Testis (tissue), 3 donors: ENCODE data around the gene ZNRF3. TPM values are rescaled to one million over a fixed set of nuclear protein-coding genes. Genes with fewer than 3 reads are reported as not detected.
"Not testable (repeated sequence)": the region's sequence is repeated elsewhere in the genome, so short reads cannot be mapped to it uniquely, and the experiment has no call there.

Experiments
- DNase-seq: peaks from one replicate; pipeline ENCODE4 v3.0.0-alpha.2; 2019
- H3K27ac ChIP-seq, 2 donors: fragments of 200-600 bp; sonication (generic); one replicate each; pipeline ENCODE4 v1.5.1; 2019
- H3K27me3 ChIP-seq: fragments of 200-600 bp; sonication (generic); one replicate; pipeline ENCODE4 v1.5.1; 2019
- H3K36me3 ChIP-seq: fragments of 200-600 bp; sonication (generic); one replicate; pipeline ENCODE4 v1.5.1; 2017; ENCODE audit warnings: low read depth; ENCODE audit errors: missing control alignments
- H3K4me1 ChIP-seq: fragments of 200-600 bp; sonication (generic); one replicate; pipeline ENCODE4 v1.5.1; 2019
- H3K4me3 ChIP-seq, 2 donors: fragments of 200-600 bp; sonication (generic); one replicate each; pipeline ENCODE4 v1.5.1; 2017 to 2019
- H3K9me3 ChIP-seq: fragments of 200-600 bp; sonication (generic); one replicate; pipeline ENCODE4 v1.5.1; 2017
- POLR2A ChIP-seq: fragments of 450-650 bp; IDR thresholded peaks from one replicate; pipeline ENCODE4 v1.6.1; 2017; ENCODE audit warnings: antibody characterized with exemption, mild to moderate bottlenecking, moderate library complexity
- WGBS, 2 donors: methylation state at CpG; one replicate each; pipeline ENCODE4 v1.1.5; 2018; 5-methylcytosine and 5-hydroxymethylcytosine counted together
- intact Hi-C: fragments of 100-400 bp; cut with DNase I; formaldehyde crosslinking; loops from one replicate; pipeline ENCODE4 v1.15.1; 2023; ENCODE audit warnings: low total_unique reads
- polyA plus RNA-seq: library from polyadenylated mRNA; stranded (reverse); fragments of 350-450 nt; fragmentation: Illumina TruSeq; extraction: RNeasy Lipid Tissue Mini Kit (QIAGEN cat#74804); gene quantifications from one replicate; pipeline ENCODE4 v1.2.3, GENCODE V29; 2014; ENCODE audit warnings: low read depth, low replicate concordance; ENCODE audit not compliant: insufficient read depth
- total RNA-seq, 2 donors: library from RNA; depleted of rRNA; stranded (reverse); fragments of >200 nt; gene quantifications; one replicate each; pipeline ENCODE4 v1.2.3, GENCODE V29; 2016
- TF ChIP-seq, protein P1 (sequence below), 3 experiments: fragments of 450-650 bp in 2 of 3; fragments of 200-600 bp in 1 of 3; sonication (generic) in 1 of 3; IDR thresholded peaks; one replicate each; pipeline ENCODE4 v1.5.1; 2016 to 2019; ENCODE audit warnings: antibody characterized with exemption in 3 of 3, mild to moderate bottlenecking in 2 of 3, moderate library complexity in 1 of 3

Gene ZNRF3
- total and polyA plus RNA-seq, 3 donors from 2014 or later, result 13.9 to 44.5 (median 32.2) TPM

DNA sequence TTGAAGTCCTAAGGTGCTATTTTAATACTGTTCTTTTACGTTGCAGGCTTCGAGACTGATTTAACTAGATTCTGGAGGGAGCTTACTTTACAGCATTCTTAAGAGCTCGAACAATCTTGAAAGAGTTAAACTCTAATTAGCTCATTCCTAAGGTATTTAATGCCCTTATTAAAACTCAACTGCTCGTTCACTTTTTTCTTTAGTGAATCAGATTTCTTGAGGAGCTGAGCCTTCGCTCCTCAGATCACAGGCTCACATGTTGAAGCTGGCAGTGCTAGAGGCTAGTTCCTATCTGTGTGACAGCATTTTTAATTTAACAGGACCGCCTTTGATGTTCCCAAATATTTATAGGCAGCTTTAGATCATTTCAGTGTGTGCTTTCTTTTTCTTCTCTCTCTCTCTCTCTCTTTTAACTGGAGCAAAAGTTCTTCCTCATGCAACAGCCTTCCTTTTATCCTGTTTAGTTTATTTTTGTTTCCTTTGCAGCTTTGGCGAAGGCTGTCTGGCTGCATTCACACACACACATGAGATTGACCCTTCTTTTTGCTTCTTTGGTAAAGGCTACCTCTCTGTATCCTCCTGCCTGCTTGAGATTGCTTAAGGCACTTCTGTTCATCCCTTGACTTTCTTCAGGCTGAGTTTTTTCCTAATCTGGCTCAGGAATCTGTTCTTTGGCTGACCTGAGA is 21.0 kb downstream of the ZNRF3 start:
- DNase-seq, result no peak
- TF ChIP-seq POLR2A, result no peak
- TF ChIP-seq, protein P1, sequence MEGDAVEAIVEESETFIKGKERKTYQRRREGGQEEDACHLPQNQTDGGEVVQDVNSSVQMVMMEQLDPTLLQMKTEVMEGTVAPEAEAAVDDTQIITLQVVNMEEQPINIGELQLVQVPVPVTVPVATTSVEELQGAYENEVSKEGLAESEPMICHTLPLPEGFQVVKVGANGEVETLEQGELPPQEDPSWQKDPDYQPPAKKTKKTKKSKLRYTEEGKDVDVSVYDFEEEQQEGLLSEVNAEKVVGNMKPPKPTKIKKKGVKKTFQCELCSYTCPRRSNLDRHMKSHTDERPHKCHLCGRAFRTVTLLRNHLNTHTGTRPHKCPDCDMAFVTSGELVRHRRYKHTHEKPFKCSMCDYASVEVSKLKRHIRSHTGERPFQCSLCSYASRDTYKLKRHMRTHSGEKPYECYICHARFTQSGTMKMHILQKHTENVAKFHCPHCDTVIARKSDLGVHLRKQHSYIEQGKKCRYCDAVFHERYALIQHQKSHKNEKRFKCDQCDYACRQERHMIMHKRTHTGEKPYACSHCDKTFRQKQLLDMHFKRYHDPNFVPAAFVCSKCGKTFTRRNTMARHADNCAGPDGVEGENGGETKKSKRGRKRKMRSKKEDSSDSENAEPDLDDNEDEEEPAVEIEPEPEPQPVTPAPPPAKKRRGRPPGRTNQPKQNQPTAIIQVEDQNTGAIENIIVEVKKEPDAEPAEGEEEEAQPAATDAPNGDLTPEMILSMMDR (IDR thresholded peaks at IDR 0.05), result no peak
- WGBS, 2 donors, result 31 to 46% methylated on average over 7 of the region's 7 CpGs

GRCh38 chr22:28905256-28905832 is 22.0 kb downstream of the ZNRF3 start:
- Histone ChIP-seq H3K36me3 (no peaks in the 10 kb centered on the region), H3K27me3 (no peaks in the 10 kb centered on the region), H3K4me3 (no peak overlapping the region), H3K27ac (peak overlapping the region; percentile 63 to 79), H3K9me3 (no peaks in the 10 kb centered on the region), H3K4me1 (peaks cover 71% of the 10 kb centered on the region)
- intact Hi-C loops, result no loop called here
- no peak for TF ChIP-seq POLR2A
- TF ChIP-seq, protein P1 (IDR thresholded peaks at IDR 0.05), result no peak
- DNase-seq, result no peak

More for the DNA sequence above, 21.0 kb downstream of the ZNRF3 start:
- H3K27me3 ChIP-seq, result no peaks in the 10 kb centered on the region
- peak overlapping the region; percentile 63 to 79 for H3K27ac ChIP-seq
- intact Hi-C loops, result no loop called here
- H3K36me3 ChIP-seq, result no peaks in the 10 kb centered on the region
- H3K9me3 ChIP-seq, result no peaks in the 10 kb centered on the region
- peaks cover 66% of the 10 kb centered on the region for H3K4me1 ChIP-seq
- H3K4me3 ChIP-seq, result no peak overlapping the region

DNA sequence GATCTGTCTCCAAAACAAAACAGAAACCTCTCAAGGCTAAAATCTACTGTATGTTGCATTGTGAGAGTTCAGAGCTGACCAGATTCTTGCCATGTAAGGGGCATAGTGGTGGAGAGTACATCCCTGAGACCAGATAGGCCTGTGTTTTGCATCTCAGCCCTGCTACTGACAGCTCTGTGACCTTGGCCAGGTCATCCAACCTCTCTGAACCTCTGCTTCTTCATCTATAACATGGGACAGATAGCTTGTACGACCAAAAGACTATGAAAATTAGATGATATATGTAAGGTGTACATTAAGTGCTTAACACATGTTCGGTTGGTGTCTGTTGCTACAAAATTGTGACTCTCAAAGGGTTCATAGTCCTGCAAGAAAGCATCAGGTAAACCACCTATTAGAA is 22.9 kb downstream of the ZNRF3 start:
- DNase-seq, result no peak
- H3K4me1 ChIP-seq, result peaks cover 81% of the 10 kb centered on the region
- no peaks in the 10 kb centered on the region for H3K9me3 ChIP-seq
- 82 to 84% methylated on average over 2 of the region's 2 CpGs for WGBS, 2 donors
- peak overlapping the region in 1 of 2 donors; percentile 79 for H3K27ac ChIP-seq
- H3K4me3 ChIP-seq, result no peak overlapping the region
- TF ChIP-seq POLR2A, result no peak
- TF ChIP-seq, protein P1 (IDR thresholded peaks at IDR 0.05), result no peak
- intact Hi-C loops, result no loop called here
- H3K27me3 ChIP-seq, result no peaks in the 10 kb centered on the region
- no peaks in the 10 kb centered on the region for H3K36me3 ChIP-seq

- TF ChIP-seq, protein P1 (IDR thresholded peaks at IDR 0.05), result no peak
- no peak for TF ChIP-seq POLR2A
- intact Hi-C loops, result no loop called here
- Histone ChIP-seq H3K9me3 (no peaks in the 10 kb centered on the region), H3K27me3 (no peaks in the 10 kb centered on the region), H3K36me3 (no peaks in the 10 kb centered on the region), H3K4me1 (peaks cover 90% of the 10 kb centered on the region), H3K27ac (peak overlapping the region in 1 of 2 donors; percentile 79), H3K4me3 (no peak overlapping the region)
- DNase-seq, result peak; percentile 34
- WGBS, 2 donors, result 62 to 79% methylated on average over 5 of the region's 5 CpGs
Measured at GRCh38 chr22:28907311-28908008, 24.1 kb downstream of the ZNRF3 start.

DNA sequence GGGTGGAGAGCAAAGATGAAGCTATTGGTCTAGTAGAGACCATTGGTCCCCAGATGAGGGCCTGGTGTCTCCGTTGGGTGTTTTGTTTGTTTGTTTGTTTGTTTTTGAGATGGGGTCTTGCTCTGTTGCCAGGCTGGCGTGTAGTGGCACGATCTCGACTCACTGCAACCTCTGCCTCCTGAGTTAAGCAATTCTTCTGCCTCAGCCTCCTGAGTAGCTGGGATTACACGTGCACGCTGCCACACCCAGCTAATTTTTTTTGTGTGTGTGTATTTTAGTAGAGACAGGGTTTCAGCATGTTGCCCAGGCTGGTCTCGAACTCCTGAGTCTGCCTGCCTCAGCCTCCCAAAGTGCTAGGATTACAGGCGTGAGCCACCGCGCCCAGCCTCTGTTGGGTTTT is 25.4 kb downstream of the ZNRF3 start:
- 81 to 90% methylated on average over 10 of the region's 10 CpGs for WGBS, 2 donors
- Histone ChIP-seq H3K4me1 (peaks cover 90% of the 10 kb centered on the region), H3K27ac (peak overlapping the region in 1 of 2 donors; percentile 31)
- DNase-seq, H3K27me3 ChIP-seq, H3K9me3 ChIP-seq, H3K4me3 ChIP-seq, H3K36me3 ChIP-seq, intact Hi-C loops: not testable (repeated sequence)
